Uterus (tissue), 4 donors: ENCODE results near the gene ADGRG4. TPM values are rescaled to one million over a fixed set of nuclear protein-coding genes. Genes with fewer than 3 reads are reported as not detected.

Source experiments
- DNase-seq, 2 donors: peaks; one replicate each; pipeline ENCODE4 v3.0.0-alpha.2; 2019 to 2020
- H3K27ac ChIP-seq, 2 donors: fragments of 200-600 bp; sonication (generic); 1 replicate in 1 of 2; 2 replicates in 1 of 2; pipeline ENCODE4 v1.5.1; 2016 to 2018
- H3K27me3 ChIP-seq, 2 donors: fragments of 200-600 bp; sonication (generic); one replicate each; pipeline ENCODE4 v1.5.1; 2018 to 2019; ENCODE audit warnings: control low read depth in 1 of 2
- H3K36me3 ChIP-seq, 2 donors: fragments of 200-600 bp; sonication (generic); one replicate each; pipeline ENCODE4 v1.5.1; 2019; ENCODE audit warnings: control low read depth in 1 of 2
- H3K4me1 ChIP-seq, 2 donors: fragments of 200-600 bp; sonication (generic); one replicate each; pipeline ENCODE4 v1.5.1; 2018 to 2019; ENCODE audit warnings: control low read depth in 1 of 2
- H3K4me3 ChIP-seq, 2 donors: fragments of 200-600 bp; sonication (generic); 1 replicate in 1 of 2; 2 replicates in 1 of 2; pipeline ENCODE4 v1.5.1; 2018 to 2019; ENCODE audit warnings: mild to moderate bottlenecking in 1 of 2
- H3K9me3 ChIP-seq, 2 donors: fragments of 200-600 bp; sonication (generic); one replicate each; pipeline ENCODE4 v1.5.1; 2019; ENCODE audit warnings: control low read depth in 1 of 2
- CTCF ChIP-seq, 4 experiments: fragments of 200-600 bp in 2 of 4; fragments of 450-650 bp in 2 of 4; sonication (generic) in 2 of 4; IDR thresholded peaks; one replicate each; pipeline ENCODE4 v1.5.1; 2016 to 2019; ENCODE audit warnings: antibody characterized with exemption in 4 of 4, mild to moderate bottlenecking in 2 of 4, moderate library complexity in 1 of 4
- POLR2A ChIP-seq, 2 donors: fragments of 450-650 bp; IDR thresholded peaks; one replicate each; pipeline ENCODE4 v1.6.1; 2016; ENCODE audit warnings: antibody characterized with exemption in 2 of 2, mild to moderate bottlenecking in 1 of 2, moderate library complexity in 1 of 2
- intact Hi-C: fragments of 100-400 bp; cut with DNase I; formaldehyde crosslinking; loops from one replicate; pipeline ENCODE4 v1.15.1; 2023; ENCODE audit warnings: low total_unique reads
- total RNA-seq, 4 donors: library from RNA; depleted of rRNA in 3 of 4; stranded (reverse); fragments of >200 nt in 3 of 4; gene quantifications; one replicate each; pipeline versions ENCODE4 v1.1.0 to v1.2.4, GENCODE V29; 2014 to 2023
- donor health status: DM: yes; HTN: yes; CAD: no.

The ADGRG4 gene
- total RNA-seq, 4 donors from 2014 or later = 2.0 to 4.4 TPM; not detected in 2

- no peaks in the 10 kb centered on the region for H3K36me3 ChIP-seq
- intact Hi-C loops = no loop called here
- H3K4me1 ChIP-seq = no peaks in the 10 kb centered on the region
- H3K9me3 ChIP-seq = no peaks in the 10 kb centered on the region
- H3K27ac ChIP-seq = no peak overlapping the region
- no peak for DNase-seq
- H3K27me3 ChIP-seq = no peaks in the 10 kb centered on the region
- H3K4me3 ChIP-seq = no peak overlapping the region
- TF ChIP-seq POLR2A (IDR thresholded peaks at IDR 0.05) (no peak), CTCF (IDR thresholded peaks at IDR 0.05) (no peak)
Observed at GRCh38 chrX:136325377-136325776, 24.6 kb downstream of the ADGRG4 start.

- no peak for DNase-seq
- no peak for TF ChIP-seq POLR2A (IDR thresholded peaks at IDR 0.05)
- TF ChIP-seq CTCF (IDR thresholded peaks at IDR 0.05) = no peak
- Histone ChIP-seq H3K4me1 (no peaks in the 10 kb centered on the region), H3K4me3 (no peak overlapping the region), H3K27ac (no peak overlapping the region), H3K27me3 (no peaks in the 10 kb centered on the region), H3K36me3 (no peaks in the 10 kb centered on the region), H3K9me3 (no peaks in the 10 kb centered on the region)
- intact Hi-C loops = no loop called here
Observed at GRCh38 chrX:136328933-136329332, 28.2 kb downstream of the ADGRG4 start.

DNA sequence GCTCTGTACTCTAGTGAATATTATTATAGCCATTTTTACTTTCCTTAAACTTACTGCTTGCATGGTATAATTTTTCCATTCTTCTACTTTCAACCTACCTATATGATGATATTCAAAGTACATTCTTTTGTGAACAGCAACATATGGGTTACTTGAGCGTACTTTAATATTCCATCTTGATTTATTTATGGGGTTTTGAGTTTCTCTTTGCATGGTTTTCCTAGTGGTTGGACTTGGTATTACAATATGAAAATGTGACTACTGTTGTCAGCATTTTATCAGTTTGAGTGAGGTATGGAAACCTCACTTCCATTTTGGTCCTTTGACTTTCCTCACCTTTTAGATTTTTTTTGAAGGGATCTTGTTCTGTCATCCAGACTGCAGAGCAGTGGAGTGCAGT, 35.9 kb downstream of the ADGRG4 start:
- no peaks in the 10 kb centered on the region for H3K27me3 ChIP-seq
- no peak overlapping the region for H3K27ac ChIP-seq
- intact Hi-C loops = no loop called here
- H3K9me3 ChIP-seq = no peaks in the 10 kb centered on the region
- no peak for DNase-seq
- no peak overlapping the region for H3K4me3 ChIP-seq
- no peak for TF ChIP-seq POLR2A (IDR thresholded peaks at IDR 0.05)
- no peak for TF ChIP-seq CTCF (IDR thresholded peaks at IDR 0.05)
- H3K4me1 ChIP-seq = no peaks in the 10 kb centered on the region
- no peaks in the 10 kb centered on the region for H3K36me3 ChIP-seq

DNA sequence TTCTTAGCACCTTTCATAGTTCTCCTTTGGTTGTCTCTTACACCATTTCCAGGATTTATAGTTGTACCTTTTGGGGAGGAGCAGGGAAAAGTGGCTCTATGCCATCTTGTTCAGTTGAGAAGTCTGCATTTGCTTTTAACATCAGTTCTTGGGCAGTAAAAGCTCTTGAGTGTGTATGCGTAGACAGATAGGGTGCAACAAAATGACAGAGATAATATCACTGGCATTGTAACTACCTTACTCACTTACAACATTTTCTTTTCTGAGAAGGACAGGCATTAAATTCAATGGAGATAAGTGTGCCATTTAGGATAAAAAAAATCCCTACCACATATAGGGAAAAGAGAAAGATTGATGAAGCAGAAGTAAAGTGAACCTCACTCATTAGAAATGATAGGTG, 38.9 kb downstream of the ADGRG4 start:
- H3K4me3 ChIP-seq = no peak overlapping the region
- H3K4me1 ChIP-seq = no peaks in the 10 kb centered on the region
- TF ChIP-seq POLR2A (IDR thresholded peaks at IDR 0.05) (no peak), CTCF (IDR thresholded peaks at IDR 0.05) (no peak)
- intact Hi-C loops = no loop called here
- DNase-seq = no peak
- H3K27me3 ChIP-seq = no peaks in the 10 kb centered on the region
- H3K36me3 ChIP-seq = no peaks in the 10 kb centered on the region
- no peaks in the 10 kb centered on the region for H3K9me3 ChIP-seq
- no peak overlapping the region for H3K27ac ChIP-seq

DNA sequence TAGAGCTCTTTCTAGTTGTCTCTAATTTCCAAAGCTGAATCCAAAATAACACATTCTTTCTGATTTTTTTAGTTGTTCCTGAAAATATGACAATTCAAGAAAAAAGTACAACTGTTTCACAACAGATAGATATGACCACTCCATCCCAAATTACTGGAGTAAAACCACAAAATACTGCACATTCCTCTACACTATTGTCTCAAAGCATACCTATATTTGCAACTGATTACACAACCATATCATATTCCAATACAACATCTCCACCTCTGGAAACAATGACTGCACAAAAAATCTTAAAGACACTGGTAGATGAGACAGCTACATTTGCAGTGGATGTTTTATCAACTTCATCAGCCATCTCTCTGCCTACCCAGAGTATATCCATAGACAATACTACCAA, 43.6 kb downstream of the ADGRG4 start:
- no peak for DNase-seq
- Histone ChIP-seq H3K9me3 (no peaks in the 10 kb centered on the region), H3K4me3 (no peak overlapping the region), H3K27me3 (no peaks in the 10 kb centered on the region), H3K36me3 (no peaks in the 10 kb centered on the region), H3K27ac (no peak overlapping the region), H3K4me1 (no peaks in the 10 kb centered on the region)
- TF ChIP-seq CTCF (IDR thresholded peaks at IDR 0.05) (no peak), POLR2A (IDR thresholded peaks at IDR 0.05) (no peak)
- intact Hi-C loops = no loop called here
